Measurements from ENCODE around the gene KATNAL1.

DNA sequence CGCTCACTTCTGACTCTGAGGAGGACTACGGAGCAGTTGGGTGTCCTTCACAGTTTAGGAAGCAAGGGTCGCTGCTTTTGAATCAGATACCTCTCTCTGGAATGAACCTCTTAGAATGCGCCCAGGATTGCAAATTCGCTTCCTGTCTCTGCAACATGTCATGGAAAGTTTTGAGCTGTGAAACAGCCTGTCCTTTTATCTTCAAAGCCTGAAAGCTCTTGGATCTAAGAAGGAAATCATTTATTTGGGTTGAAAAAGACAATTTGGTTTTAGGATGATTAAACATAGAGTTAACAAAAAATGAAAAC is 134.1 kb downstream of the KATNAL1 start:
- TF ChIP-seq, protein P1, sequence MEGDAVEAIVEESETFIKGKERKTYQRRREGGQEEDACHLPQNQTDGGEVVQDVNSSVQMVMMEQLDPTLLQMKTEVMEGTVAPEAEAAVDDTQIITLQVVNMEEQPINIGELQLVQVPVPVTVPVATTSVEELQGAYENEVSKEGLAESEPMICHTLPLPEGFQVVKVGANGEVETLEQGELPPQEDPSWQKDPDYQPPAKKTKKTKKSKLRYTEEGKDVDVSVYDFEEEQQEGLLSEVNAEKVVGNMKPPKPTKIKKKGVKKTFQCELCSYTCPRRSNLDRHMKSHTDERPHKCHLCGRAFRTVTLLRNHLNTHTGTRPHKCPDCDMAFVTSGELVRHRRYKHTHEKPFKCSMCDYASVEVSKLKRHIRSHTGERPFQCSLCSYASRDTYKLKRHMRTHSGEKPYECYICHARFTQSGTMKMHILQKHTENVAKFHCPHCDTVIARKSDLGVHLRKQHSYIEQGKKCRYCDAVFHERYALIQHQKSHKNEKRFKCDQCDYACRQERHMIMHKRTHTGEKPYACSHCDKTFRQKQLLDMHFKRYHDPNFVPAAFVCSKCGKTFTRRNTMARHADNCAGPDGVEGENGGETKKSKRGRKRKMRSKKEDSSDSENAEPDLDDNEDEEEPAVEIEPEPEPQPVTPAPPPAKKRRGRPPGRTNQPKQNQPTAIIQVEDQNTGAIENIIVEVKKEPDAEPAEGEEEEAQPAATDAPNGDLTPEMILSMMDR (conservative IDR thresholded peaks at IDR 0.05 in 1 of 2, IDR thresholded peaks at IDR 0.05 in 1 of 2; ENCODE audit: extremely low read depth in 1 of 2, insufficient read depth in 1 of 2, low read depth in 1 of 2, low read length in 2 of 2): no peak
- no peak for TF ChIP-seq EZH2 (IDR thresholded peaks at IDR 0.05; ENCODE audit: borderline replicate concordance, low read length)

All from mammary epithelial cell (primary cell).